ENCODE data around the gene OR2T34. TPM values are rescaled to one million over a fixed set of nuclear protein-coding genes. Genes with fewer than 3 reads are reported as not detected.

OR2T34 gene
- total RNA-seq, 1 donor from 2014 or later, result not detected

Other genes with a start within 250 kb of the OR2T34 start
- gene OR14C36, start 226.0 kb downstream of the OR2T34 start, total RNA-seq, result not detected in 2 replicates
- not detected in 2 replicates for gene OR2T4, start 213.1 kb downstream of the OR2T34 start, total RNA-seq
- not detected in 2 replicates for gene OR2T6, start 199.0 kb downstream of the OR2T34 start, total RNA-seq
- not detected in 2 replicates for gene OR2T1, start 171.7 kb downstream of the OR2T34 start, total RNA-seq
- not detected in 2 replicates for gene OR2T2, start 129.1 kb downstream of the OR2T34 start, total RNA-seq
- gene OR2T3, start 101.4 kb downstream of the OR2T34 start, total RNA-seq, result not detected in 2 replicates
- gene OR2T5, start 86.2 kb downstream of the OR2T34 start, total RNA-seq, result not detected in 2 replicates
- gene OR2G6, start 66.7 kb downstream of the OR2T34 start, total RNA-seq, result not detected in 2 replicates
- not detected in 2 replicates for gene OR2T29, start 12.0 kb downstream of the OR2T34 start, total RNA-seq
- not detected in 2 replicates for gene OR2T10, start 22.9 kb upstream of the OR2T34 start, total RNA-seq
- gene OR2T11, start 60.3 kb upstream of the OR2T34 start, total RNA-seq, result not detected in 2 replicates
- not detected in 2 replicates for gene OR2T35, start 70.5 kb upstream of the OR2T34 start, total RNA-seq
- not detected in 2 replicates for gene OR2T27, start 80.8 kb upstream of the OR2T34 start, total RNA-seq
- not detected in 2 replicates for gene OR14I1, start 128.0 kb upstream of the OR2T34 start, total RNA-seq
- gene LYPD8, start 181.0 kb upstream of the OR2T34 start, total RNA-seq, result not detected in 2 replicates

Measured in progenitor cell of endocrine pancreas (in vitro differentiated cells).